IPS-NIHi11 (cell line): ENCODE data around the gene UBN1.

Experiments used
- DNase-seq: peaks from one replicate; pipeline ENCODE4 v3.0.0; 2012; ENCODE audit warnings: mixed read lengths, low spot score

The UBN1 gene

GRCh38 chr16:4859190-4859899 is 12.1 kb downstream of the UBN1 start:
- DNase-seq = no peak

DNA sequence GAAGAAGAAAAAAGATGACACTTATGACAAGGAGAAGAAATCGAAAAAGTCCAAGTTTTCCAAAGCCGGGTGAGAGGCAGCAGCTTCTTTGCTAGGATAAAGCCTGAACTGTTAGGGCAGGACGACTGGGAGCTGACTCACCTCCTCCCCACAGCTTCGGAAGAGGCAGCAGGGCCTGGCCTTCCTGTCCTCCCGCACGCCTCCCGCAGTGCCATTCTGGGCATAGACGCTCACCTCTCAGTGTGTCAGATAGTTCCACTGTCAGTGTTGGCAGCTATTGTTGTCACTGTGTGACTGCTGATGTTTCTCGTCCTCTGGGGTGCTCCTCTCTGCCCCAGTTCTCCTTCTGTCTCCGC is 12.6 kb downstream of the UBN1 start:
- DNase-seq = no peak

GRCh38 chr16:4860727-4861342 is 13.6 kb downstream of the UBN1 start:
- no peak for DNase-seq

- no peak for DNase-seq
Measured at GRCh38 chr16:4862639-4863038, 15.4 kb downstream of the UBN1 start.

DNA sequence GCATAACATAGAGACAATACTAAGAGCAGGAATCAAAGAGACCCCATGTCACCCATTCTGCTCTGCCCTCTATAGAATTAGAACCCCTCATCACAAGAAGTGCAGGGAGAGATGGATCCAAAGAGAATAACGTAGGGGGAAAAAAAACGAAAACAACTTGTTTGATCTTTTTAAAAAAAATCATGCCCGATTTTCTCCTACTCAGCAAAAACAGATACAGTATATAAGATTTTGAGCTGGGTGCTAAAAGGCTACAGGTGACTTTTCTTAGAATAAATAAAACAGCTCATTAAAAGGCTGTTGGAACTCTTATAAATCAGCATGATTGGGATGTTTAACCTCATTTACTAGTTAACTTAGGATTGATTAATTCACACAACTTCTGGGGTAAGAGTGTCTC is 17.4 kb downstream of the UBN1 start:
- no peak for DNase-seq

DNA sequence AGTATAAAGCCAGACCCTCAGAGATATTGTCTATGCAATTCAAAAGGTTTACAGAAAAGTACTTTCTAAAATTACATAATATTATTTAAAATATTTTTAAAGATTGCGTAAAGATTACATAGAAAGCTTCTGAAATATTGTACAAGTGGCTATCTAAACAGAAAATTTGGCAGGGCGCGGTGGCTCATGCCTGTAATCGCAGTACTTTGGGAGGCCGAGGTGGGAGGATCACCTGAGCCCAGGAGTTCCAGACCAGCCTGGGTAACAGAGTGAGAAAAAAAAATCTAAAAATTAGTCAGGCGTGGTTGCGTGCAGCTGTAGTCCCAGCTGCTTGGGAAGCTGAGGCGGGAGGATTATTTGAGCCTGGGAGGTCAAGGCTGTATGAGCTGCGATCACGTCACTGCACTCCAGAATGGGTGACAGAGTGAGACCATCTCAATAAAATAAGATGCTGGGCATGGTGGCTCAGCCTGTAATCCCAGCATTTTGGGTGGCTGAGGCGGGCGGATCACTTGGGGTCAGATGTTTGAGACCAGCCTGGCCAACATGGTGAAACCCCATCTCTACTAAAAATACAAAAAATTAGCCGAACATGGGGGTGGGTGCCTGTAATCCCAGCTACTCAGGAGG is 18.1 kb downstream of the UBN1 start:
- no peak for DNase-seq

GRCh38 chr16:4866586-4866985 is 19.3 kb downstream of the UBN1 start:
- no peak for DNase-seq

DNA sequence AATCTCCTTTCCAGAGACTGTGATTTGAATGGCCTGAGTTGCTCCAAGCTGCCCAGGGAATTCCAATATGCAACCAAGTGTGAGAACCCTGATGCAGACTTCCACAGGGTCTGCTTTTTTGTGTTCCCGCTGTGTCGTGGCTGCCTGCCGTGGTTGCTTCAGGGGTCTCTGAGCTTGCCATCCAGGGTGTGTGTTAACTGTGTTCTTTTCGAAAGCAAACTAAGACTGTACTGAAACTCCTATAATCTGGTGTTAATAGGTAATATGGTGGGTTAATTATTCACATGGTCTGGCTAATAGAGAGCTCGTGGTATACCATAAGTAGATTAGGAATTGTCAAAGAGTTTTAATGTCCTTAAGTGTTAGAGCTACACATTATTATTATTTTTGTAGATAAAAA is 20.7 kb downstream of the UBN1 start:
- no peak for DNase-seq

DNA sequence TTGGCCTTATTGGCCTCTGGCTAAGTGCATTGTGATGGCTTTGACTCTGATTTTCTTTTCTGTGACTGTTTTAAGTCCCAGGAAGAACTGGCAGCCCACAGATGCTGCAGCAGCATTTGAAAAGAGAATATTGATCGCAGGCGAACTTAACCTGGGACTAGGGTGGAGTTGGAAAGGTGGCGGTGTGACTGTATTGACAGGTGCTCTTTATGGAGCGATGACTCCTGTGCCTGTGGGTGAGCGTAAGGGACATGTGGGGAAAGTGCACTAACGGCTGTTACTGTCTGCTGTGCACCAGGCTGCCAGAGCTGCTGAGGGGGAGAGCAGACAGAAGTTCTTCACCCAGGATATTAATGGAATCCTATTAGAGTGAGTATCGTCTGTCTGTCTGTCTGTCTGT is 21.3 kb downstream of the UBN1 start:
- no peak for DNase-seq

DNA sequence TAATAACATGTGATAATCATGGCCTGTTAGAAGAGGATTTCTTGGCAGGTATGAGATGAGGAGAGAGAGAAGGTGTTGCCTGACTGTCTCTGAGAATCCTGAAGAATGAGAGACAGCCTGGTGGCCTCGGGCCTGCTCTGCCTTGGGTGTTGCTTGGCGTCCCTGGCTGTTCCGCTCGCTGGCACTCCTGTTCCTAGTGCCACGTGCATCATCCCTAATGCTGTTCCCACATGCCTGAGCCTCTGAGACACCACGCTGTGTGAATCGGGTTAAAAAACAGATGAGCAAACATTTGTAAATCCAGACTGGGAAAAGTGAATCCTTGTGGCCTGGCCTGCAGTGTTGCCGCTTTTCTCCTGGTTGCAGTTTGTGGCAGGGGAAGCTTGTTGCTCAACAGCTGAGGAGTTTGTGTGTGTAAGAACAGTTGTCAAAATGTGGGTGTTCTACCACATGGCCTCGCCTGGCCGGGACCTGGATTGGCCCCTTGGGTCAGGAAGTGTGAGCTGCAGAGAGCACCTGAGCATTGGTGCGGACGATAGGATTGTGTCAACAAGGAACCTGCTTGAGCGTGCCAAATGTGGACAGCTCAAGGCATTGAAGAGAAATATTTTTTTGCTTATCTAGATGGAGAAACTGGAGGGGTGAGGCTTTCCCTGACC is 22.0 kb downstream of the UBN1 start:
- DNase-seq = no peak

DNA sequence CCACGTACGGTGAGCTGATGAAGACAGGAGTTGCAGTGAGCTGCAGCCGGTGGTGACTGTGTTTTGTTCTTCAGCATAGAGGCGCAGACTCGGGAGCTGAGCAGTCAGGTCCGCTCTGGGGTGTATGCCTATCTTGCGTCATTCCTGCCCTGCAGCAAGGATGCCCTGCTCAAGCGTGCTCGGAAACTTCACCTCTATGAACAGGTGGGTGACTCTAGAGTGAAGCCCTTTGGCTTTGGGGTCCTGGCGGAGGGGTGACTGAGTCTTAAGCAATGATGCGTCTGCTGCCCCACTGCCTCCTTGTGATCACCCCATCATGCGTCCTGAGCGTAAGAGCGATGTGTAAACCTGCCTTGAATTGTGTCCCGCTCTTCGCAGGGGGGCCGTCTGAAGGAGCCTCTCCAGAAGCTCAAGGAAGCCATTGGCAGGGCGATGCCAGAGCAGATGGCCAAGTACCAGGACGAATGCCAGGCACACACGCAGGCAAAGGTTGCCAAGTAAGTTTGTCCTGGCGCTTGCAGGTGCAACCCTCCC is 22.9 kb downstream of the UBN1 start:
- no peak for DNase-seq

- no peak for DNase-seq
Measured at GRCh38 chr16:4871071-4871470, 23.8 kb downstream of the UBN1 start.

- DNase-seq = no peak
Measured at GRCh38 chr16:4873091-4873490, 25.8 kb downstream of the UBN1 start.

DNA sequence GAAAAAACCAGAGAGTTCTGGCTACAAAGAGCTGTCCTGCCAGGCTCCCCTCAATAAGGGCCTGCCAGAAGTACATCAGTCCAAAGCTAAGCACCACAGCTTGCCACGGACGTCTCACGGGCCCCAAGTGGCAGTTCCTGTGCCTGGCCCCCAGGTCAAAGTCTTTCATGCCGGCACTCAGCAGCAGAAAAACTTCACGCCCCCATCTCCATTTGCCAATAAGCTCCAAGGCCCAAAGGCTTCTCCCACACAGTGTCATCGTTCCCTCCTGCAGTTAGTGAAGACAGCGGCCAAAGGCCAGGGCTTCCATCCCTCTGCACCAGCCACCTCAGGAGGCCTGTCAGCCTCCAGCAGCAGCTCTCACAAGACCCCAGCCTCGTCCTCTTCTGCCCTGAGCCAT is 27.4 kb downstream of the UBN1 start:
- no peak for DNase-seq

- DNase-seq = no peak
Measured at GRCh38 chr16:4876646-4877379, 29.5 kb downstream of the UBN1 start.

GRCh38 chr16:4877380-4877685 is 30.1 kb downstream of the UBN1 start:
- no peak for DNase-seq

DNA sequence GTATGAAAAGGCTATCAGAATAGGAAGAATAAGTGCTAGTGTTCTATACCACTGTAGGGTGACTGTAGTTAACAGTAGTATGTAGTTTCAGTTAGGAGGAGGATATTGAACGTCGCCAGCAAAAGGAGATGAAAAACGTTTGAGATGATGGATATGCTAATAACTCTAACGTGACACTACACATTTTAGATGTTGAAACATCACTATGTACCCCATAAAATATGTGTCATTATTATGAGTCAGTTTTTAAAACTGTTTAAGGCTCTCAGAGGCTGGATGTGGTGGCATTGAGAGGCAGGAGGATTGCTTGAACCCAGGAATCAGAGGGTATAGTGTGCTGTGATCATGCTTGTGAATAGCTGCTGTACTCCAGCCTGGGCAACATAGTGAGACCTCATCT is 31.8 kb downstream of the UBN1 start:
- no peak for DNase-seq

DNA sequence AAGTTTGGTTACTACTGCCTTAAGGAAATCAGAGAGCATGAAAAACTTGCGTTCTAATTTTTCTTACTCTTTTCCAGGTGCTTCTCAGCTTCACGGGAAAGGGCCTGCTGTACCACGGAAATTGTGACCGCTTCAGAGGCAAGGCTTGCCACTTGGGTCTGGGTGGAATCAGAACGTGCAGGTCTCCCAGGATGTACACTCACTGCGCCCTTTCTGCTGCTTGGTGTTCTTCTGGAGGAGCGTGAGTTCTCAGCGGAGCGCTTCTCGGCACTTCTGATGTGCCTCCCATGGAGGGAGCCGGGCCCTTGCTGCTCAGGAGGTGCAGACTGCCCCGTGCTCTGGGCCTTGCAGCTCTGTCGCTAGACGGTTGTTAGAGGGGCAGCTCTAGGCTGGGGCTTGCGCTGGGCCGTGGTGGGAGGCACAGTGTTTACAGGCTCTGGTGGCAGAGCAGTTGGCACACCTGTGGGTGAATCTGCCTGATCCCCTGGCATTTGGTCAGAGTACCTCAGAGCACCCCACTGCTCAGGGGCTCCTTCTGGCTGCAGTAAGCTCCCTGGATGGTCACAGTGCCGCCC is 32.8 kb downstream of the UBN1 start:
- no peak for DNase-seq

DNA sequence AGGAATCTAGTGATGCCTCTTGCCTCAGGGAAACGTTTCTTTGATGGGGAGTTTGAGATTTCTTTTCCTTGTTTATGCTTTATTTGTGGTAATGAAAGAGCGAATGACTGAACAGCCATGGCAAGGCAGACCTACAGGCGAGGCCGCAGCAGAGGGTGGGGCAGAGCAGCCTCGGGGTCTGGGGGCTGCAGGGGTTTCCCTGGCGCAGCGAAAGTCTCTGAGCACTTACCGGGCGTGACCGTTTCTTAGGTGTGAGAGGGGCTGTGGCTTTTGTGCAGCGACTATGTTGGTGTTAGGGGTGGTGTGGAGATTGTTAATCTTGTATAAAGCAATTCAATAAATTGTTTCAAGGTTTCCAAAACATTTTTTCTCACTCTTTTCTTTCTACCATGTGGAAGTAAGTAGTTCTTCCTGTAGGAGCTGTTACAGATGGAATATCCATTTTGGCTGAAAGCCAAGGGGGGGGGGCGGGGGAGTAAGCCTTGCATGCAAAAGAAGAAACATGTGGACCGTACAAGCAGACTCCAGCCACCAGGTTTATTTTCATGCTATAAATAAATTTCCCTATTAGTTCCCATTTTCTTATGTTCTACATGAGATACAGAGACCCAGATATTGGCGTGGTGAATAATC is 34.8 kb downstream of the UBN1 start:
- no peak for DNase-seq

DNA sequence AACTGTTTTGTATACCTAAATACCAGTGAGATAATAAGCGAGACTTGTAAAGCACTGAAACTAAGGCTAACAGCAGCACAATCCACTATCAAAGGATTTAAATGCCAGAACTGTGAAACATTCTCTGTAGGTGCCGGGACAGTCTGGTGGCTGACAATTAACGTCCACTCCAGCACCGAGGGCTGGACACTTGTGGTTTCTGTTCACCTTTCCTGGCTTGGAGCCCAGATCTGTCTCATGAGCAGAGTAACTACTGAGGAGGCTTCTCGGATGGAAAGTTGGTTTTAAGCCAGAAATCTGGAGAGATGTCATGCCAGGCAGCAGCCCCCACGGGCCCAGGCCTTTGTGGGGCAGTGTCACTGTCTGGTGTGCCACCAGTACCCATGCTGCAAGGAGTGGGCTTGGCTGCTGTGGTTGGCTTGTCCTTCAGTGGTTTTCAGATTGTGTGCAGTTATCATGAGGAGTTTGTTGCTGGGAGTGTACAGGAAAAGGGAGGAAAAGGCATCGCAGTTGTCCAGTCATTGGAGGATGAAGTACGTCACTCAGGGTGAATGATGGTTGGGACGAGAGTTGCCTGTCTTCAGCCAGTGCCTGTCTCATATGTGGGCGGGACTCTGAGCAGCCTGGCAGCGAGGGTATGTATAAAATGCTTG is 35.5 kb downstream of the UBN1 start:
- peak; percentile 54 for DNase-seq

GRCh38 chr16:4883501-4883900 is 36.2 kb downstream of the UBN1 start:
- DNase-seq = no peak
